Spleen (tissue), 11 donors: Measurements from ENCODE around the gene CSNK2A1. TPM values are rescaled to one million over a fixed set of nuclear protein-coding genes. Genes with fewer than 3 reads are reported as not detected.

ENCODE experiments used
- DNase-seq: peaks from one replicate; pipeline ENCODE4 v3.0.0-alpha.2; 2020
- H3K27ac ChIP-seq, 8 donors: fragments of 200-600 bp; sonication (generic) in 7 of 8; 1 replicate in 4 of 8; 2 replicates in 4 of 8; pipeline versions ENCODE4 v1.5.0 to v1.8.0; 2016 to 2021; ENCODE audit warnings: inconsistent platforms in 4 of 8, mild to moderate bottlenecking in 4 of 8, moderate library complexity in 1 of 8
- H3K27me3 ChIP-seq, 7 donors: fragments of 200-600 bp; sonication (generic) in 6 of 7; replicated peaks in 1 of 7; 1 replicate in 4 of 7; 2 replicates in 3 of 7; pipeline versions ENCODE4 v1.5.0 to v1.8.0; 2016 to 2021; ENCODE audit warnings: inconsistent platforms in 3 of 7, mild to moderate bottlenecking in 1 of 7
- H3K36me3 ChIP-seq, 6 donors: fragments of 200-600 bp; sonication (generic) in 5 of 6; 1 replicate in 4 of 6; 2 replicates in 2 of 6; pipeline versions ENCODE4 v1.5.0 to v1.8.0; 2016 to 2021; ENCODE audit warnings: inconsistent platforms in 2 of 6
- H3K4me1 ChIP-seq, 6 donors: fragments of 200-600 bp; sonication (generic) in 5 of 6; 1 replicate in 3 of 6; 2 replicates in 3 of 6; pipeline versions ENCODE4 v1.5.0 to v1.8.0; 2016 to 2021; ENCODE audit warnings: inconsistent platforms in 3 of 6
- H3K4me3 ChIP-seq, 8 donors: fragments of 200-600 bp; sonication (generic) in 7 of 8; 1 replicate in 4 of 8; 2 replicates in 4 of 8; pipeline versions ENCODE4 v1.5.0 to v1.8.0; 2016 to 2021; ENCODE audit warnings: inconsistent platforms in 4 of 8, mild to moderate bottlenecking in 4 of 8, moderate library complexity in 2 of 8
- H3K9me3 ChIP-seq, 8 donors: fragments of 200-600 bp; sonication (generic) in 7 of 8; 1 replicate in 4 of 8; 2 replicates in 4 of 8; pipeline versions ENCODE4 v1.5.0 to v1.8.0; 2016 to 2021; ENCODE audit warnings: inconsistent platforms in 4 of 8
- CTCF ChIP-seq, 11 experiments: fragments of 200-600 bp in 7 of 11; fragments of 450-650 bp in 4 of 11; sonication (generic) in 4 of 11; IDR thresholded peaks in 8 of 11; conservative IDR thresholded peaks in 3 of 11; 1 replicate in 7 of 11; 2 replicates in 4 of 11; pipeline versions ENCODE4 v1.4.0 to v1.8.0; 2016 to 2021; ENCODE audit warnings: antibody characterized with exemption in 11 of 11, inconsistent platforms in 4 of 11, mild to moderate bottlenecking in 1 of 11
- POLR2A ChIP-seq, 3 donors: fragments of 450-650 bp; IDR thresholded peaks; one replicate each; pipeline ENCODE4 v1.5.1; 2017; ENCODE audit warnings: antibody characterized with exemption in 3 of 3, mild to moderate bottlenecking in 1 of 3
- POLR2AphosphoS5 ChIP-seq, 3 donors: sonication (generic); formaldehyde crosslinking; IDR thresholded peaks; one replicate each; pipeline ENCODE4 v1.5.1; 2017; ENCODE audit warnings: antibody characterized with exemption in 3 of 3
- WGBS, 5 donors: extraction: QIAGEN DNeasy Blood & Tissue Kit in 3 of 5; methylation state at CpG; one replicate each; pipeline versions ENCODE4 v1.1.5 to v1.1.7; 2013 to 2018; 5-methylcytosine and 5-hydroxymethylcytosine counted together
- intact Hi-C: fragments of 100-400 bp; cut with DNase I; formaldehyde crosslinking; loops from one replicate; pipeline ENCODE4 v1.15.0; 2023; ENCODE audit warnings: low total_unique reads
- polyA plus RNA-seq, 3 donors: library from polyadenylated mRNA; stranded (reverse); fragments of 200-250 nt; gene quantifications; one replicate each; pipeline ENCODE4 v1.2.1, GENCODE V29; 2013
- total RNA-seq, 7 donors: library from RNA; depleted of rRNA in 3 of 7; stranded (reverse); fragments of >200 nt in 3 of 7; fragmentation: NEBNext Ultra II Directional in 4 of 7; extraction: Animal tissue kit (Norgen Biotek cat#: 25700) in 4 of 7; gene quantifications; one replicate each; pipeline versions ENCODE4 v1.1.0 to v1.2.1, GENCODE V29; 2016 to 2021
- donor health status: healthy with polysubstance abuse.
- donor health status: DM: no; HTN: no; CAD: no; lungs with moderate emphysema.
- donor health status: DM: no; HTN: no; CAD: no.
- donor health status: Bipolar disorder and iron deficiency.
- donor health status: healthy.
- donor health status: DM: no; HTN: no; CAD: no.
- donor health status: DM: yes; HTN: yes; CAD: no.

Gene CSNK2A1
- total and polyA plus RNA-seq, 10 donors, result 16.4 to 92.9 (median 88.1) TPM

GRCh38 chr20:440636-441035, 103.0 kb downstream of the CSNK2A1 start:
- H3K4me1 ChIP-seq, result peaks cover 22 to 51% (median 30%) of the 10 kb centered on the region in 6 donors
- no peaks in the 10 kb centered on the region for H3K27me3 ChIP-seq
- 95 to 98% (median 96%) methylated on average over 13 of the region's 13 CpGs for WGBS, 5 donors
- intact Hi-C loops, result no loop called here
- no peak for TF ChIP-seq CTCF (IDR thresholded peaks at IDR 0.05 in 8 of 11, conservative IDR thresholded peaks at IDR 0.05 in 3 of 11)
- TF ChIP-seq POLR2AphosphoS5 (IDR thresholded peaks at IDR 0.05), result no peak
- no peak for TF ChIP-seq POLR2A (IDR thresholded peaks at IDR 0.05)
- no peak overlapping the region for H3K27ac ChIP-seq
- no peak overlapping the region for H3K4me3 ChIP-seq
- no peak for DNase-seq
- no peaks in the 10 kb centered on the region for H3K9me3 ChIP-seq
- peaks cover 0 to 100% (median 69%) of the 10 kb centered on the region in 6 donors for H3K36me3 ChIP-seq

GRCh38 chr20:440148-440547, 103.4 kb downstream of the CSNK2A1 start:
- no peaks in the 10 kb centered on the region for H3K9me3 ChIP-seq
- H3K4me3 ChIP-seq, result no peak overlapping the region
- WGBS, 5 donors, result 94 to 100% (median 96%) methylated on average over 7 of the region's 7 CpGs
- H3K36me3 ChIP-seq, result peaks cover 0 to 100% (median 69%) of the 10 kb centered on the region in 6 donors
- DNase-seq, result no peak
- intact Hi-C loops, result no loop called here
- H3K27ac ChIP-seq, result no peak overlapping the region
- TF ChIP-seq CTCF (IDR thresholded peaks at IDR 0.05 in 8 of 11, conservative IDR thresholded peaks at IDR 0.05 in 3 of 11) (no peak), POLR2AphosphoS5 (IDR thresholded peaks at IDR 0.05) (no peak)
- H3K4me1 ChIP-seq, result peaks cover 22 to 47% (median 30%) of the 10 kb centered on the region in 6 donors
- no peaks in the 10 kb centered on the region for H3K27me3 ChIP-seq

GRCh38 chr20:438571-439469, 104.8 kb downstream of the CSNK2A1 start:
- H3K9me3 ChIP-seq, result no peaks in the 10 kb centered on the region
- H3K4me1 ChIP-seq, result peaks cover 22 to 55% (median 35%) of the 10 kb centered on the region in 6 donors
- H3K36me3 ChIP-seq, result peaks cover 0 to 99% (median 64%) of the 10 kb centered on the region in 6 donors
- peak overlapping the region; percentile 3 to 85 (median 74) for H3K27ac ChIP-seq
- intact Hi-C loops, result loop anchor here (10.0 kb wide), 1 partner anchor 84 kb away; no protein-coding TSS in a partner anchor
- H3K27me3 ChIP-seq, result no peaks in the 10 kb centered on the region
- TF ChIP-seq POLR2AphosphoS5 (IDR thresholded peaks at IDR 0.05) (peak; percentile 25 to 59 (median 55)), POLR2A (IDR thresholded peaks at IDR 0.05) (no peak)
- peak; percentile 84 for DNase-seq
- H3K4me3 ChIP-seq, result peak overlapping the region in 5 of 8 donors; percentile 4 to 53 (median 20)
- WGBS, 5 donors, result 19 to 36% (median 28%) methylated on average over 18 of the region's 18 CpGs

GRCh38 chr20:437787-438486, 105.7 kb downstream of the CSNK2A1 start:
- no peaks in the 10 kb centered on the region for H3K27me3 ChIP-seq
- no peak for DNase-seq
- peak overlapping the region; percentile 3 to 85 (median 74) for H3K27ac ChIP-seq
- peaks cover 22 to 64% (median 44%) of the 10 kb centered on the region in 6 donors for H3K4me1 ChIP-seq
- intact Hi-C loops, result loop anchor here (10.0 kb wide), 1 partner anchor 83 kb away; no protein-coding TSS in a partner anchor
- no peaks in the 10 kb centered on the region for H3K9me3 ChIP-seq
- peak overlapping the region in 5 of 8 donors; percentile 4 to 53 (median 20) for H3K4me3 ChIP-seq
- 24 to 40% (median 35%) methylated on average over 6 of the region's 6 CpGs for WGBS, 5 donors
- H3K36me3 ChIP-seq, result peaks cover 0 to 95% (median 56%) of the 10 kb centered on the region in 6 donors
- TF ChIP-seq POLR2A (IDR thresholded peaks at IDR 0.05) (no peak), POLR2AphosphoS5 (IDR thresholded peaks at IDR 0.05) (no peak), CTCF (IDR thresholded peaks at IDR 0.05 in 8 of 11, conservative IDR thresholded peaks at IDR 0.05 in 3 of 11) (no peak)
